H54 (cell line): ENCODE measurements around the gene IL17RB.

ENCODE experiments used
- DNase-seq: peaks from one replicate; pipeline ENCODE4 v3.0.0; 2011; ENCODE audit warnings: low spot score, mixed read lengths; ENCODE audit not compliant: insufficient read length
- FAIRE-seq: peaks from 3 replicates; lab custom pipeline; 2011; peaks lifted over from hg19 to GRCh38; lab: Jason Lieb, UNC
- POLR2A ChIP-seq: IDR thresholded peaks from 2 replicates; pipeline ENCODE4 v1.6.1; 2011; ENCODE audit warnings: low read depth, mild to moderate bottlenecking, low read length

Gene IL17RB

GRCh38 chr3:53846134-53846850, at the start of gene IL17RB, which contains the start of gene CHDH:
TSS of gene IL17RB (plus strand) at chr3:53846568. CDS start at chr3:53846589, 21 bp downstream.
TSS of gene CHDH (minus strand) at chr3:53846419. CDS start at chr3:53824008, 22,411 bp downstream.
- DNase-seq: no peak
- no peak for TF ChIP-seq POLR2A
- FAIRE-seq: no peak

- FAIRE-seq (no peak), DNase-seq (no peak)
- no peak for TF ChIP-seq POLR2A
These were observed 48.2 kb upstream of the IL17RB start for GRCh38 chr3:53798144-53798543.

- FAIRE-seq (no peak), DNase-seq (no peak)
- no peak for TF ChIP-seq POLR2A
These were observed 47.0 kb upstream of the IL17RB start for GRCh38 chr3:53799338-53799865.

GRCh38 chr3:53800041-53800906, 46.1 kb upstream of the IL17RB start:
- TF ChIP-seq POLR2A: no peak
- DNase-seq (no peak), FAIRE-seq (no peak)

GRCh38 chr3:53801319-53801718, 45.0 kb upstream of the IL17RB start:
- no peak for DNase-seq
- TF ChIP-seq POLR2A: no peak
- FAIRE-seq: no peak

- DNase-seq: no peak
- no peak for FAIRE-seq
- no peak for TF ChIP-seq POLR2A
These were observed 44.0 kb upstream of the IL17RB start for GRCh38 chr3:53802256-53802880.

- FAIRE-seq (no peak), DNase-seq (no peak)
- no peak for TF ChIP-seq POLR2A
These were observed 43.1 kb upstream of the IL17RB start for GRCh38 chr3:53803124-53803815.

- FAIRE-seq (no peak), DNase-seq (no peak)
- no peak for TF ChIP-seq POLR2A
These were observed 42.3 kb upstream of the IL17RB start for GRCh38 chr3:53803816-53804695.

- no peak for TF ChIP-seq POLR2A
- no peak for FAIRE-seq
- peak; percentile 81 for DNase-seq
These were observed 41.5 kb upstream of the IL17RB start for GRCh38 chr3:53804697-53805462.

GRCh38 chr3:53805463-53806159, 40.8 kb upstream of the IL17RB start:
- DNase-seq: no peak
- FAIRE-seq: no peak
- TF ChIP-seq POLR2A: no peak
